WTC11 (cell line): ENCODE measurements around the gene KEAP1. TPM values are rescaled to one million over a fixed set of nuclear protein-coding genes. Genes with fewer than 3 reads are reported as not detected.

Source experiments
- ATAC-seq: fragments of 200-7000 bp; cut with Tn5 transposase; 2 replicates; pipeline ENCODE4 v1.10.0; 2021; ENCODE audit warnings: mild to moderate bottlenecking, moderate library complexity
- Bru-seq: library from RNA; stranded (reverse); fragments of 400-500 nt; gene quantifications from one replicate; lab custom pipeline; 2021; lab: Mats Ljungman, UMichigan
- CTCF ChIA-PET: fragments of 300-600 bp; sonication (Branson Sonifier 250); formaldehyde crosslinking; loops from one replicate; lab custom pipeline; 2021; ENCODE audit warnings: antibody characterized with exemption; lab: Charles Lee
- POLR2A ChIA-PET: fragments of 350-600 bp; sonication (Branson Sonifier 250); formaldehyde crosslinking; loops from one replicate; lab custom pipeline; 2021; ENCODE audit warnings: antibody characterized with exemption; lab: Charles Lee
- DNase-seq: peaks from one replicate; pipeline ENCODE4 v3.0.0; 2021; ENCODE audit warnings: low spot score
- H3K27ac Mint-ChIP-seq: 2 replicates; pipeline ENCODE4 v1.8.0; 2021; ENCODE audit warnings: mixed read lengths
- H3K27me3 Mint-ChIP-seq: 2 replicates; pipeline ENCODE4 v1.8.0; 2021; ENCODE audit warnings: low read depth, mild to moderate bottlenecking, moderate library complexity, mixed read lengths
- H3K36me3 Mint-ChIP-seq: 2 replicates; pipeline ENCODE4 v1.8.0; 2021; ENCODE audit warnings: mixed read lengths
- H3K4me1 Mint-ChIP-seq: 2 replicates; pipeline ENCODE4 v1.8.0; 2022; ENCODE audit warnings: mixed read lengths
- H3K4me3 Mint-ChIP-seq: 2 replicates; pipeline ENCODE4 v1.8.0; 2021; ENCODE audit warnings: mild to moderate bottlenecking, moderate library complexity, mixed read lengths
- H3K9me3 Mint-ChIP-seq: 2 replicates; pipeline ENCODE4 v1.8.0; 2021; ENCODE audit warnings: mixed read lengths
- ARID4B ChIP-seq: sonication (generic); formaldehyde crosslinking; IDR thresholded peaks from 2 replicates; pipeline ENCODE4 v1.8.0; 2023; ENCODE audit warnings: missing genetic modification reagents, mild to moderate bottlenecking, borderline replicate concordance
- CBFB ChIP-seq: sonication (generic); formaldehyde crosslinking; IDR thresholded peaks from 2 replicates; pipeline ENCODE4 v1.8.1; 2022; ENCODE audit warnings: mild to moderate bottlenecking, low read depth, missing genetic modification reagents
- E2F1 ChIP-seq: sonication (generic); formaldehyde crosslinking; IDR thresholded peaks from 2 replicates; pipeline ENCODE4 v1.8.0; 2022; ENCODE audit warnings: mild to moderate bottlenecking, missing genetic modification reagents
- E2F4 ChIP-seq: sonication (generic); formaldehyde crosslinking; IDR thresholded peaks from 2 replicates; pipeline ENCODE4 v1.8.1; 2022; ENCODE audit warnings: low read depth, mild to moderate bottlenecking, moderate library complexity, missing genetic modification reagents, borderline replicate concordance
- FOXP1 ChIP-seq: sonication (generic); formaldehyde crosslinking; IDR thresholded peaks from 2 replicates; pipeline ENCODE4 v1.8.0; 2022; ENCODE audit warnings: missing genetic modification reagents, mild to moderate bottlenecking, moderate library complexity, borderline replicate concordance
- FOXP4 ChIP-seq: sonication (generic); formaldehyde crosslinking; IDR thresholded peaks from 2 replicates; pipeline ENCODE4 v1.8.0; 2022; ENCODE audit warnings: mild to moderate bottlenecking, missing genetic modification reagents
- JUN ChIP-seq: sonication (generic); formaldehyde crosslinking; IDR thresholded peaks from 2 replicates; pipeline ENCODE4 v1.8.0; 2023; ENCODE audit warnings: mild to moderate bottlenecking, missing genetic modification reagents
- KAT7 ChIP-seq: sonication (generic); formaldehyde crosslinking; IDR thresholded peaks from 2 replicates; pipeline ENCODE4 v1.8.1; 2023; ENCODE audit warnings: missing genetic modification reagents, mild to moderate bottlenecking, borderline replicate concordance
- SMAD4 ChIP-seq: sonication (generic); formaldehyde crosslinking; IDR thresholded peaks from 2 replicates; pipeline ENCODE4 v1.8.0; 2022; ENCODE audit warnings: mild to moderate bottlenecking, missing genetic modification reagents
- ZBTB21 ChIP-seq: sonication (generic); formaldehyde crosslinking; IDR thresholded peaks from 2 replicates; pipeline ENCODE4 v1.8.1; 2023; ENCODE audit warnings: mild to moderate bottlenecking, missing genetic modification reagents, borderline replicate concordance
- ZNF138 ChIP-seq: sonication (generic); formaldehyde crosslinking; conservative IDR thresholded peaks from 2 replicates; pipeline ENCODE4 v1.8.1; 2022; ENCODE audit warnings: mild to moderate bottlenecking, moderate library complexity, missing genetic modification reagents
- ZNF263 ChIP-seq: sonication (generic); formaldehyde crosslinking; IDR thresholded peaks from 2 replicates; pipeline ENCODE4 v1.8.1; 2022; ENCODE audit warnings: low read depth, mild to moderate bottlenecking, moderate library complexity, missing genetic modification reagents
- ZNF317 ChIP-seq: sonication (generic); formaldehyde crosslinking; IDR thresholded peaks from 2 replicates; pipeline ENCODE4 v1.8.1; 2023; ENCODE audit warnings: low read depth, mild to moderate bottlenecking, moderate library complexity, missing genetic modification reagents, borderline replicate concordance
- ZNF425 ChIP-seq: fragments of 250-450 bp; sonication (Bioruptor Pico); conservative IDR thresholded peaks from 2 replicates; pipeline ENCODE4 v1.9.0; 2021; ENCODE audit warnings: mild to moderate bottlenecking
- ZNF512 ChIP-seq: sonication (generic); formaldehyde crosslinking; IDR thresholded peaks from 2 replicates; pipeline ENCODE4 v1.8.1; 2022; ENCODE audit warnings: missing genetic modification reagents, borderline replicate concordance
- ZNF671 ChIP-seq: fragments of 250-450 bp; sonication (Bioruptor Pico); IDR thresholded peaks from 2 replicates; pipeline ENCODE4 v1.8.0; 2021; ENCODE audit warnings: mild to moderate bottlenecking
- ZSCAN18 ChIP-seq: fragments of 250-450 bp; sonication (Bioruptor Pico); IDR thresholded peaks from 2 replicates; pipeline ENCODE4 v2.1.2; 2022; ENCODE audit warnings: mild to moderate bottlenecking, moderate library complexity
- long read RNA-seq, 3 experiments: library from RNA in 1 of 3; library from capped mRNA in 1 of 3; library from polyadenylated mRNA in 1 of 3; unstranded in 2 of 3; stranded (forward) in 1 of 3; transcript quantifications; one replicate each; pipeline ENCODE4 v2.0.0, GENCODE V29; 2021
- total RNA-seq: library from RNA; stranded (reverse); gene quantifications from 3 replicates; pipeline ENCODE4 v1.2.3, GENCODE V29; 2021

KEAP1 gene
- 65.1 to 74.9 TPM (median 68.7 TPM) in 3 replicates for total RNA-seq
- percentile 67 among the genes with signal in this experiment for Bru-seq, nascent RNA
- long read RNA-seq, experiment 1, transcript KEAP1-201 (6 exons, 2,955 nt) = minor isoform, 60 of 382 reads
- long read RNA-seq, experiment 1, transcript KEAP1-202 (6 exons, 2,648 nt) = major isoform, 235 of 382 reads
- long read RNA-seq, experiment 1, partial matches to known transcripts = 43 of 382 reads
- long read RNA-seq, experiment 1, other reads (novel, unspliced or antisense) = 40 of 382 reads
- long read RNA-seq, experiment 2, transcript KEAP1-202 (6 exons, 2,648 nt) = major isoform, 13 of 89 reads
- long read RNA-seq, experiment 2, transcript KEAP1-201 (6 exons, 2,955 nt) = minor isoform, 8 of 89 reads
- long read RNA-seq, experiment 2, transcript KEAP1-205 (2 exons, 451 nt) = minor isoform, 8 of 89 reads
- long read RNA-seq, experiment 2, partial matches to known transcripts = 50 of 89 reads
- long read RNA-seq, experiment 2, other reads (novel, unspliced or antisense) = 10 of 89 reads
- long read RNA-seq, experiment 3, transcript KEAP1-202 (6 exons, 2,648 nt) = major isoform, 51 of 100 reads
- long read RNA-seq, experiment 3, transcript KEAP1-201 (6 exons, 2,955 nt) = minor isoform, 10 of 100 reads
- long read RNA-seq, experiment 3, partial matches to known transcripts = 13 of 100 reads
- long read RNA-seq, experiment 3, other reads (novel, unspliced or antisense) = 24 of 100 reads

GRCh38 chr19:10503002-10503789, at the start of gene KEAP1:
Gene KEAP1 (minus strand): TSS chr19:10503356. CDS start chr19:10500033, 3,323 bp downstream.
- POLR2A ChIA-PET = interaction anchor here (0.6 kb wide), 3 partner anchors 104 to 643 kb away, joined by 3 to 4 read pairs (median 3); no protein-coding TSS in a partner anchor
- CTCF ChIA-PET = interaction anchor here (0.6 to 1.2 kb wide), 7 partner anchors 28 to 214 kb away, joined by 3 to 6 read pairs (median 3); partner anchors contain the start of gene DNM2
- peaks cover 26% of the 10 kb centered on the region for H3K4me1 Mint-ChIP-seq
- H3K9me3 Mint-ChIP-seq = 0 out of 2 replicates have a peak, but pooled peaks cover 3% of the 10 kb centered on the region
- H3K36me3 Mint-ChIP-seq = peaks cover 12% of the 10 kb centered on the region
- peak; percentile 56 for DNase-seq
- H3K27me3 Mint-ChIP-seq = 0 out of 2 replicates have a peak, but pooled peaks cover 4% of the 10 kb centered on the region
- no peak within 1 kb of the TSS for H3K27ac Mint-ChIP-seq
- peak within 1 kb of the TSS; percentile 83 for H3K4me3 Mint-ChIP-seq
- ATAC-seq = peak; percentile 8
- TF ChIP-seq FOXP4 (CRISPR knock-in tag) (peak; percentile 57; the same call in 1 of the 2 replicates), ZNF138 (CRISPR knock-in tag) (no peak), KAT7 (CRISPR knock-in tag) (peak; percentile 56; the same call in 1 of the 2 replicates), ZNF263 (CRISPR knock-in tag) (no peak), E2F4 (CRISPR knock-in tag) (peak; percentile 74), CBFB (CRISPR knock-in tag) (no peak), SMAD4 (CRISPR knock-in tag) (0 out of 2 replicates have a peak, but pooled peaks have one; percentile 45), JUN (CRISPR knock-in tag) (no peak), ZNF317 (CRISPR knock-in tag) (0 out of 2 replicates have a peak, but pooled peaks have one; percentile 18), ARID4B (CRISPR knock-in tag) (peak; percentile 71; the same call in 1 of the 2 replicates), ZNF425 (CRISPR knock-in tag) (no peak), ZNF512 (CRISPR knock-in tag) (0 out of 2 replicates have a peak, but pooled peaks have one; percentile 4), FOXP1 (peak; percentile 53; the same call in 1 of the 2 replicates), ZNF671 (no peak), ZBTB21 (CRISPR knock-in tag) (no peak), E2F1 (CRISPR knock-in tag) (no peak), ZSCAN18 (CRISPR knock-in tag) (no peak)
